ENCODE measurements around the gene TAX1BP3.

DNA sequence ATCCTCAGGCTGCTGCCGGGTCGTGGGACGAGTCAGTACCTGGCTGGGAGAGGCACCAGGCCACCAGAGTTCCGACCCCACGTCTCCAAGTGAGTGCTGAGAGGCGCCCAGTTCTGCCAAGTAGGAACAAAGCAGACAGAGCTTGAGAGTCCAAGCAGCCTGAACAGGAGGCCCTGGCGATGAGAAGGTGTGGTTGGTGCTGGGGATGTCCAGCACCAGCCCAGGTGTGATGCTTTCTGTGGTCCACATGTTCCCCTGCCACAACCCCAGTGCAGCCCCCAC is 10.8 kb downstream of the TAX1BP3 start:
- no peak for TF ChIP-seq POLR2AphosphoS5 (IDR thresholded peaks at IDR 0.05)
- TF ChIP-seq, protein P1, sequence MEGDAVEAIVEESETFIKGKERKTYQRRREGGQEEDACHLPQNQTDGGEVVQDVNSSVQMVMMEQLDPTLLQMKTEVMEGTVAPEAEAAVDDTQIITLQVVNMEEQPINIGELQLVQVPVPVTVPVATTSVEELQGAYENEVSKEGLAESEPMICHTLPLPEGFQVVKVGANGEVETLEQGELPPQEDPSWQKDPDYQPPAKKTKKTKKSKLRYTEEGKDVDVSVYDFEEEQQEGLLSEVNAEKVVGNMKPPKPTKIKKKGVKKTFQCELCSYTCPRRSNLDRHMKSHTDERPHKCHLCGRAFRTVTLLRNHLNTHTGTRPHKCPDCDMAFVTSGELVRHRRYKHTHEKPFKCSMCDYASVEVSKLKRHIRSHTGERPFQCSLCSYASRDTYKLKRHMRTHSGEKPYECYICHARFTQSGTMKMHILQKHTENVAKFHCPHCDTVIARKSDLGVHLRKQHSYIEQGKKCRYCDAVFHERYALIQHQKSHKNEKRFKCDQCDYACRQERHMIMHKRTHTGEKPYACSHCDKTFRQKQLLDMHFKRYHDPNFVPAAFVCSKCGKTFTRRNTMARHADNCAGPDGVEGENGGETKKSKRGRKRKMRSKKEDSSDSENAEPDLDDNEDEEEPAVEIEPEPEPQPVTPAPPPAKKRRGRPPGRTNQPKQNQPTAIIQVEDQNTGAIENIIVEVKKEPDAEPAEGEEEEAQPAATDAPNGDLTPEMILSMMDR (IDR thresholded peaks at IDR 0.05): no peak
- no peak for TF ChIP-seq EP300 (IDR thresholded peaks at IDR 0.05)
- TF ChIP-seq POLR2A (IDR thresholded peaks at IDR 0.05): no peak

All from stomach (tissue), 4 donors.